HG03571 (cell line): ENCODE data around the gene SLX9.
"Not testable (repeated sequence)": the region's sequence is repeated elsewhere in the genome, so short reads cannot be mapped to it uniquely, and the experiment has no call there.

ENCODE experiments used
- ATAC-seq: cut with Tn5 transposase; IDR thresholded peaks from one replicate; pipeline ENCODE4 v1.9.1; 2021; ENCODE audit not compliant: unreplicated experiment

SLX9 gene

GRCh38 chr21:44973598-44973997 lies 33.8 kb downstream of the SLX9 start:
- ATAC-seq, result no peak

DNA sequence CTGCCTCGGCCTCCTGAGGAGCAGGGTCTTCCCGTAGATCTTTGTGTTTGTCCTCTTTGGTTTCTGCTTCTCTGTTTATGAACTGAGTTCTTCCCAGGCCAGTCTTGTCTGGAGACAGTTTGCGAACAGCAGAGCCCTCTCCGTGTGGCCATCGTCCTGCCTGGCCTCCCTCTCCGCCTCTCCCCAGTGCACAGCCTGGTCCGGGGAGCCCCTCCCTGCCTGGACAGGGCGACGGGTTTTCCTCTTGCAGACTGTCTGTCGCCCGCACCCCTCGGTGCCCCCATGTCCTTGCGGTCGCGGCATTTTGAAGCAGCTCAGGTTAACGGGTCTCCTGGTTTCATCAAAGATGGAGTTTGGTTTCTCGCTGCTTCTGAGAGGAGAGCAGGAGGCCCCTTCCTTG lies 34.8 kb downstream of the SLX9 start:
- ATAC-seq, result no peak

DNA sequence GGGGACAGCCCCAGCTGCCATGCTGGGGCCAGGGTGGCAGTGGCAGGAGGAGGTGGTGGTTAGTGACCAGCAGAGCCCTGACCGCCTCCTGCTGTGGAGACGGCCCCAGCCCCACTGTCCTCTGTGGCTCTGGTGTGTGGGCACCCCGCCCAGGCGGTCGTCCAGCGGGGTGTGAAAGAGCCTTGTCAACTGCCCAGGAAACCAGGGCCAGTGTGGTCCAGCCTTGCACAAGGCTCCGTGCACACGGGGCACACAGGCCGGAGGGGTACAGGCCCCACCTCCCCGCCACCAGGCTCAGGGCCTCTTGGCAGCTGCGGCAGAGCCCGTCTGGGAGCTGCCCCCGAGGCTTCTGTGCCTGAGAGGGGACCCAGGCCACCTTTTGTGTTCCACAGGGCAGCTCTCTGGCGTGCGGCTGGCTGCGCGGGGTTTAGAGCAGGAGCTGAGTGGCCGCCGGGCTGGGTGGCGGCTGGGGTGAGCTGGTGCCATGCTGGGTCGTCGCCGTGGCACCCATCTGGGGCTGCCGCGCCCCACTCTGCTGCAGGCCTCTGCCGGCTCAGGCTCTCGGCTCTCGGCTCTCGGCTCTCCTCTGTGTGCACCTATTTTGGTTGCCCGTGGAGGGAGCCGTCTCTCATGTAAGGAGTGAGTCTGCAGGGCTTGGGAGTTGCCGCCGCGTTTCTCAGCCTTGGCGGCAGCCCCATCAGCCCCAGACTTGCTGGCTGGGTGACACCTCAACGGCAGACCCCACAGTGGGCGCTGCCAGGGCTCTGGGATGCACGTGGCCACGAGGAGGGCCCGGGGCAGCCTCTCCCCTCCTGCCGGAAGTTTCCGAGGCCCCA lies 36.1 kb downstream of the SLX9 start:
- ATAC-seq, result no peak

GRCh38 chr21:44976556-44977393 lies 36.9 kb downstream of the SLX9 start:
- ATAC-seq, result not testable (repeated sequence)

DNA sequence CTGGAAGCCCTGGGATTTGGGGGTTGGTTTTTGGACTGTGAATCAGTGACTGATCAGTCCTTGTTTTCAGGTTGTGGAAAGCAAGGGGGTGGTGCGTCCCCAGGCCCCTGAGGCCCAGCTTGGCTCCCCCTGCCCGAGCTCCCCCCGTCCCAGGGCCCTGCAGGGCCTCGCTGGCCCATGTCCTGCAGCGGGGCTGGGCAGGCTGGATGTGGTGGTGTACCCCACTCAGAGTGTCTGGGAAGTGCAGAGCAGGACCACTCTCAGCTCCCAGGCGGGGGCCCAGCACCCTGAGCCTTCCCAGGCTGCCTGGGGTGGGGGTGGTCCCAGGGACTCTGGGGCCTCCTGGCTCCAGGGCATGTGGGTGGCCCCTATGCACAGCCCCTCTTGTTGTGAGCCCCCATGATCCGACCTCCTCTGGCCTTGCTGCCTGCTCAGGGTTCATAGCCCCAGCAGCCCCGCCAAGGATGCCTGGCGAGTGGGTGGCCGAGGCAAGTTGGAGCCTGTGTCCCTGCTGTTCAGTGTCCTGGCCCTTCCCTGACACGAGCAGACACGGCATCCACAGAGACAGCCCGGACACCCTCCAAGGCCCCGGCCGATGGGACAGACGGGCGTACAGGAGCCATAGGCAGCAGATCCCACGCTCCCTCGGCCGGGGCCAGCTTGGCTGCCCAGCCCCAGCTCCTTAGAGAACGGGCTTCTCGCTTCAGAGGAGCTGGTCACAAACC lies 37.9 kb downstream of the SLX9 start:
- ATAC-seq, result no peak

GRCh38 chr21:44979687-44980561 lies 40.1 kb downstream of the SLX9 start:
- no peak for ATAC-seq

GRCh38 chr21:44980562-44981489 lies 41.0 kb downstream of the SLX9 start:
- no peak for ATAC-seq

- ATAC-seq, result no peak
These were observed 42.9 kb downstream of the SLX9 start for GRCh38 chr21:44982558-44983250.

DNA sequence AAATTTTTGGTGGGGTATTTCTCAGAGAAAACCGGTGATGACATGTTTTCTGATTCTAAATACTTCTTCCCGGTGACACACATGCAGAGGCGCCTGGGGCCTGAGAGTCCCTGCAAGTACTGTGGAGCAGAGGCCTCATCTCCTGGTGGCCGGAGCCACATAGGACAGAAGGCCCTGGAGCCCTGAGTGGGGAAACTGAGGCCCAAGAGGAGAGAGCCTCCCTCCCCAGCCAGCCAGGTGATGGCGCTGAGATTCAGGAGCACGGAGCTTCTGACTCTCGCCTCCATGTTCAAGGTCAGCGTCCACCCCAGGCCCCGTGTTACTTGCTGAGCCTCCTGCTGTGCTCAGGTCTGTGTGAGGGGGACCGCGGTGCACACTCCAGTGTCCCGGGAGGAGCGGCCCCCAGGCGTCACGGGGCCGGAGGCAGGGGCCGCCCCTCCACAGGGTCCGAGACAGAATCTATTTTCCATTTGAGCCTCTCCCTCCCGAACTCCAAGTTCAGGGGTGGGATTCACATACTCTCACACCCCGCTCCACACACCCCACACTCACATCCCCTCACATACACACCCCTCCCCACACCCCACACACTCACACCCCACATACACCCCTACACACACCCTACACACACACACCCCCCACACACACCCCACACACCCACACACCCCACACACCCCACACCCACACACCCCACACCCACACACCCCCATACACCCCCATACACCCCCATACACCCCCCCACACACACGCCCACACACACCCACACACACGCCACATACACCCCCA lies 43.8 kb downstream of the SLX9 start:
- no peak for ATAC-seq

GRCh38 chr21:44984428-44984791 lies 44.6 kb downstream of the SLX9 start:
- no peak for ATAC-seq

- ATAC-seq, result no peak
These were observed 45.1 kb downstream of the SLX9 start for GRCh38 chr21:44984792-44985440.

DNA sequence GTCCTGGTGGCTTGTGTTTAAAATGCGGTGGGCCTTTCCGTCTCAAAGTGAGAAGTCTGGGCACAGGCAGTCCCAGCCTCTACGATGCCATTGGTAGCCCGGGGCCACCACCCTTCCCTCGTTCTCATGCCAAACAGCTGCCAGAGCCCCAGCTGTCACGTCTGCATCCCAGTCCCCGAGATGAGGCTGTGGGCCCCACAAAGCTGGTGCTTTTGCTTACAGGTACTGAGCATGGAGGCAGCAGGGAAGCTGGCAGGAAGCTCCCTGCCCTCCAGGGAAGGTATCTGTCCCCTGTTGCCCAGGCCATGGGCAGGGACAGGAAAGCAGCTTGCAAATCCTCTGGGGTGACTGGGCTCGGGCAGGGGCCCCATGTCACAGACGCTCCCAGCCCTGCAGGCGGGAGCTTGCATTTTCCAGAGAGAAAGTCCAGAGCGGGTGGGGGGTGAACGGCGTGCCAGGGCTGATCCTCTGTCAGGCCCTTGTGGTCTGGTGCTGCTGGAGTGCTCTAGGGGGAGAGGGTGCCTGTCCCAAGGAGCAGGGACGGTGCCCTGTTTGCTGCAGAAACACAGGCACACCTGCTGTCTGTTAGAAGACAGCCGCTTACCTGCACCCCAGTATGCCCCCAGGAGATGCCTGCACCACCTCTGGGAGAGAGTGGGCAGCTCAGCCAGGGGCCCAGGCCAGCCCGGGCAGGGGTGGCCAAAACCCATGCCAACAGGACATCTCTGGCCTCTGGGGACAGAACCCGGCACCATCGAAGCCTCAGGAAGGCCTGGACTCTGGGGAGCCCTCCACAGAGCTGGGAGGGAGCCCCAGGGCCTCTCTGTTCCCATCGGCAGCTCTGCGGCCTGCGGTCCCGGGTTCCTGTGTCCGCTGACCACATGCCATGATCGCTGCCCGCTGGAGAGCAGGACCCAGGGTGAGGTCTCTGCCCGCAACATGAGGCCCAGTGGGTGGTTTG lies 45.9 kb downstream of the SLX9 start:
- no peak for ATAC-seq

DNA sequence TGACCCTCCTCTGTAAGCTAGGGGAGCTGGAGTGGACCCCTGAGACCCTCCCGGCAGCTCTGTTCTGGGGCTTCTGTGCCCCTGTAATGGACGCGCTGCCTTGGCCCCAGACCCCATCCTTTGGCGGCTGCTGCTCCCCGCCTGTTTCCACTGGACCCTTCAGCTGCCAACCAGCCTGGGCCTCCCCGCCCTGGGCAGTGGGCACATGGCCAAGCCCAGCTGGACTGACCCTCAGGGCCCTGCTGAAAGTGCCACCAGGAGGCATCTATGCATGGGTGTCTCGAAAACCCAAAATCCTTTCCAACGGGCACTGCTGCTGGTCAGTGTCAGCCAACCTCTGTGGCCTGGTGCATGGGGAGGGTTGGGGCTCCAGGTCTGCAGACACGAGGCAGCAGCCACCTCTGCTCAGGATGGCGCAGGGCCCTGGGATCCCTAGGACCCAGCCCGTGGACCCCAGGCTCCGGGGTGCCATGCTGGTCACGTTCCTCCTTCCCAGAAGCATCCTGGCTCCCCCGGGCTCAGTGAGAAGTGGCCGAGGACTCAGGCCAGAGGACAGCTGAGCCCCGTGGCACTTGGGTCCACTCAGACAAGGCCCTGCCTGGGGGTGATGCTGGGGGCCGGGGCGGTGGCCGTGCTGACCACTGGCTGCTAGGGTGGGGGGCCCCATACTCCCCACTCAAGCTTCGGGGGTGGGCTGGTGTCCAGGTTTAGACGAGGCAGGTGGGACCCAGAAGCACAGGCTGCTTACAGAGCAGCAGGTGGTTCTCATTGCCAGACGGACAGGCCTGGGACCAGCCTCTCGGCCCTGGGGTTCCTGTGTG lies 46.9 kb downstream of the SLX9 start:
- no peak for ATAC-seq

GRCh38 chr21:44987301-44987885 lies 47.6 kb downstream of the SLX9 start:
- ATAC-seq, result no peak

DNA sequence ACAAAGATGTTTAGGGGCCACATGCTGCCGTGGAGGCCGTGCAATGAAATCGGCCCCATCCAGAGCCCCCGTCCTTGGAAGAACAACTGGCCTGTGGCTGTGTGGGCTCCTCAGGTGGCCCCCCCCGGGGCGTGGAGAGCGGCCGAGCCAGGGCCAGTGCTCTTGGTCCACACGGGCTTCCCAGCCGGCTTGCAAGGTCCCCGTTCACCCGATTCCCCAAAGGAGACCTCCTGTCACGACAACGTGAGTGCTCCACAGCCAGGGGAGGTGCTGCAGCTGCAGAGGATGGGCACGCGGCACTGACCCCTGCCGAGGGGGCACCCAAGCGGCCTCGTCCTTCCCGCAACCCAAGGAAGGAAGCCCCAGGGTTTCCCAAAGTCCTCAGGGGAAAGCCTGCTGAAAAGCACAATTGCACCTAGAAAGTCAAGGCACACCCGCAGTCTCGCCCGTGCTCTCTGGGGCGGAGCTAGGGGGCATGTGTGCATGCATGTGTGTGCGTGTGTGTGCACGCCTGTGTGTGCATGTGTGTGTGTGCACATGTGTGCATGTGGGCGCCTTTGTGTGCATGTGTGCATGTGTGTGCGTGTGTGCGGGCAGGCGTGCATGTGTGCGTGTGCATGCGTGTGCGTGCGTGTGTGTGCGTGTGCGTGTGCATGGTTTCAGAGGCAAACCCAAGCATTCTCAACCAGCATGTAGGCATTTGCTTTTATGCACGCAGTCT lies 48.2 kb downstream of the SLX9 start:
- no peak for ATAC-seq
